Measurements from ENCODE around the gene PIK3C2G.

The PIK3C2G gene

DNA sequence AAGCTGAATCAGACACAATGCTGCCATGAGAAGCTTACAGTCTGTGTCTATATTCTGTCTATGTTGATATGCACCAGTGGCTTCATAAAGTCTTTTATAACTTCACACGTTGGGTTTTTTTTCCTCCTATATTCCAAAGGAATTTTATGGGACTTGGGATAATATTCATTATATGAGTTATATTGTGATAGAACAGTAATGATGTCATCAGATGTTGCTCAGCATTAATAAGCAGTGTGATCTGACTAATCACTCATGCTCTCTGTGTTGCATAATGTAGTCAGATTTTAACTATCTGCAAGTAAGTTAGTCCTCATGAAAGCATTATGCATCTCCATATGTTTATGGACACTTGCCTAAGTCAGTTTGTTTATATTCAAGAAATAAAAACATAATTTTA, 316.9 kb downstream of the PIK3C2G start:
- DNase-seq, result no peak

DNA sequence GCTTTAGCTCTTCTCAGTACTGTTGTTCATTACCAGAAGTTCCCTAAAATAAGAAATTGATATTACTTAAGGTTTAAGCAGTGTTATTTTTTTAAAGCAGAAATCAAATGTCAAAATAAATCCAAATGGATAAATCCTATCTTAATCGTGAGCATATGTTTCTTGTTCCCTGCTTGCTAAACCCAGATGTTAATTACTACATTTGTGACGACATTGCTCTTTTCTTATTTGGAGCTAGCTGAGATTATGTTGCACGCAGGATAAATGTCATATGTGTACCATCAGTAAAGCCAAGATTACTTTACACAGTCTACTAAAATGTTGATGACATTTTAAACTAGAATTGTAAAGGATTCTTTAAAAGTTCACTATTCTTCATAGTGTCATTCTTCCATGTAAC, 319.0 kb downstream of the PIK3C2G start:
- no peak for DNase-seq

DNA sequence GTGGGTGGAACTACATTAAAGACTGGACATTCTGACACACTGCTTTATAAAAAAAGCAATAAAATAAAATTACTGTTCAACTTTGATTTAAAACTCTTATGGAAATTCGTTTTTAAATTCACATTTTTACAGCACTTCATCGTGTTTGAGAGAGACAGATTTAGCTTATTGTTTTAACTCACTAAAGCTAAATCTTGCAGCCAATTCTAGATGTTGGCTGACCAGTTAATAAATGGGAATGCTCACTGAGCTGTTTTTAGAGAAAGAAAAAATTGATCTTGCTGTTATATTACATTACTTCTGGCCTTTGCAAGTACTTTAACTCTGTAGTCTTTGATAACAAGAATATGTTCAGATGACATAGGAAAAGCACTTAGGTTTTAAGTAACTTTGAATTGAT, 319.4 kb downstream of the PIK3C2G start:
- no peak for DNase-seq

DNA sequence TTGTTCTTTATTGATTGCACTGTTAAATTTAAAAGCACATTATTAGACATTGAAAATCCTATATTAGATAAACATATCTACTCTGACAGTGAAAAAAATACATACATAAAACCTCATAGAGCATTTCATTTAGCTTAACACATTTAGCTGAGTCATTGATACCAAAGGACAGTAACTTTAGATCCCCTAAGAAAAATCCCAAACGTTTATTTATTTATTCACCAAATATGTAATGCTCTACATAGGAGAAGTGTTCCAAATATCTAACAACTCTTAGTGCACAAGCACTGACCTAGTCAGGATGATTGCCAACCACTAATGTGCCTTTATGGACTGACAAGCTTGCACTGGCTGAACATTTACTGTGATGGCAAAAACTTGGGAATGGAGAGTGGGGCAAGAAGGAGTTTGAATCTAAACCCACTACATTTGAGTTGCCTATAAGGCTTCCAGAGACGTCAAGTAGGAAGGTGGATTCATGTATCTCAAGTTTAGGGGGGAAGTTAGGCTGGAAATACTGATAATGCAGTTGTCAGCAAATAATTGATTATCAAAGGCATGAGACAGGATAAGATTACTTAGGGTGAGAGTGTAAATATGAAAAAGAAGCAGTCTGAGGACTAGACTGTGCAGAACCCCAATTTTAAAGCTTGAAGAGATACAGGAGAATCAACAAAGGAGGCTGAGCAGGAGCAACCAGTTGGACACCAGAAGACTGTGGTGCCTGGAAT, 320.1 kb downstream of the PIK3C2G start:
- DNase-seq, result no peak

DNA sequence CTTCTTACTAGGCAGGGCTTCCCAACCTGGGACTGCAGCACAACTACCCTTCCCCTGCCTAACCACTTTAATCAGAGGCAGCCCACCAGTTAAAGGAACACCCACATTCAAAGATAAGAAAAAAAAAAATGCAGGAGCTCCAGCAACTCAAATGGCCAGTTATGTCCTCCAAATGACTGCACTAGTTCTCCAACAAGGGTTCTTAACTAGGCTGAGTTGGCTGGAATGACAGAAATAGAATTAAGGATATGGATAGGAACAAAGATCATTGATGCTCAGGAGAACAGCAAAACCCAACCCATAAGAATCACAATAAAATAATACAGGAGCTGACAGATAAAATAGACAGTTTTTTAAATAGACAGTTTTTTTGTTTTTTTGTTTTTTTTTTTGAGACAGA, 322.3 kb downstream of the PIK3C2G start:
- no peak for DNase-seq

DNA sequence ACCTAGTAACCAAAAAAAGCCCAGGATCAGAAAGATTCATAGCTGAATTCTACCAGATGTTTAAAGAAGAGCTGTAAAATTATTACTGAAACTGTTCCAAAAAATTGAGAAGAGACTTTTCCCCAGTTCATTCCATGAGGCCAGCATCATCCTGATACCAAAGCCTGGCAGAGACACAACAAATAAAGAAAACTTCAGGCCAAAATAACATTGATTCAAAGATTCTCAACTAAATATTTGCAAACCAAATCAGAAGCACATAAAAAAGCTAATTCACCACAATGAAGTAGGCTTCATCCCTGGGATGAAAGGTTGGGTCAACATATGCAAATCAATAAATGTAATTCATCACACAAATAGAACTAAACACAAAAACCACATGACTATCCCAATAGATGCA, 325.3 kb downstream of the PIK3C2G start:
- no peak for DNase-seq

DNA sequence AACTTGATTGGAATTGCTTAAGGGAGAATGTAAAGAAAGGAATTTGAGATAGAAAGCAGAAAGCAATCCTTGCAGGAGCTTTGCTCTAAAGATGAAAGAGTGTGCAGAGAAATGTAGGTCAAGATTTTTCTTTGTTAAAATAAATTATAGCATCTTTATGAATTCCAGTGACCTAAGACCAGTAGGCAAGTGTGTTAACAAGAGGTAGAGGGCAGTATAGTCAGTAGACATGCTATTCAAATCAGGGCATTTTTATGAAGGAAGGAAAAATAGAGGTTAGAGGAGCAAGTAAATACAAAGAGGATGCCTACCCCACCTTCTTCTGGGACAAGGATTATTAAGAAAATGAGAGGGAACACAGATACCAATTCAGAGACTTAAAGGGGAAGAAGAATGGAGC, 328.0 kb downstream of the PIK3C2G start:
- DNase-seq, result no peak

DNA sequence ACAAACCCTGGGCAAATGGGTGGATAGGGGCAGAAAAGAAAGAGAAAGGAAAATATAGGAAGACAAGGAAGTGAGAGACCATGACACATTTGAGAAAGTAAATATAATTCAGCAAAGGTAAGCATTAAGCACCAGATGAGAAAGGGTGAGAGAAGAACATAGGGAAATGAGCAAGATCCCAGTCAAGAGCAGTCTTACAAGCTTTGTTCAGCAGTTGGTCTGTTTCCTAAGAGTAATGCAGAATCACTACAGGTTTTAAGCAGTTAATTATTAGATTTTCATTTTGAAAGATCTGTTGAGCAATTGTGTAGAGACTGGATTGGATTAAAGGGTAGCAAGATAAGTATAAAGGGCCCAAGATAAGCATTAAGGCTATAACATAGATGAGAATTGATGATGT, 330.2 kb downstream of the PIK3C2G start:
- DNase-seq, result no peak

DNA sequence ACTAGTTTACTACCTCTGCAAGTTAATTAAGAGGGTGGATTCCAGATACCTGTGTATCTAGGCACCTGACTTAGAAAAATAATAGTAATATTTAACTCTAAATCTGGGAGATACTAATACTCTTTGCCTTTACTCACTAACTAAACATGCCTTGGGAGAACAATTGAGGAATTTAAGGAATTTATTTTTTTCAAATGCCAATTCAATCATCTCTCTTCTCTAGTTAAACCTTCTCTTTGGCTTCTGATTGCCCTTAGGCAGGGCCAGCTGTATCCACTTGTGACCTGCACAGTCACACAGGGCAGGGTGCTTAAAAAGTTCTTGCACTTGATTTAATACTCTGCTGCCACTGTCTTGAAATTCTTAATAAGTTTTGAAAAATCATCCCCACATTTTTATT, 334.1 kb downstream of the PIK3C2G start:
- DNase-seq, result no peak

DNA sequence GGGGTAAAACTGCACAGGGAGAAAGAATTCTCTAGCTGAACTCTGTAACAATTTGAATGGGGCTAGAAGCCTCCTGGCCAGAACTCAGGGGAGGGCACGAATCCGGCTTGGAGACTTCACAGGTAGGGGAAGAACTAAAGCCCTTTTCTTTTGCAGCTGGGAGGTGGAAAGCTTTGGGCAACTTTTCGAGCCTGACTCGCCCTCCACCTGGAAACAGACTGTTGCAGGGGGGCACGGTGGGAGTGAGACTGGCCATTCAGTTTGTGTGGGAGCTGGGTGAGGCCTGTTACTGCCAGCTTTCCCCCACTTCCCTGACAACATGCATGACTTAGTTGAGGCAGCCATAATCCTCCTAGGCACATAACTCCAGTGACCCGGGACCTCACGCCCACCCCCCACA, 340.6 kb downstream of the PIK3C2G start:
- no peak for DNase-seq

DNA sequence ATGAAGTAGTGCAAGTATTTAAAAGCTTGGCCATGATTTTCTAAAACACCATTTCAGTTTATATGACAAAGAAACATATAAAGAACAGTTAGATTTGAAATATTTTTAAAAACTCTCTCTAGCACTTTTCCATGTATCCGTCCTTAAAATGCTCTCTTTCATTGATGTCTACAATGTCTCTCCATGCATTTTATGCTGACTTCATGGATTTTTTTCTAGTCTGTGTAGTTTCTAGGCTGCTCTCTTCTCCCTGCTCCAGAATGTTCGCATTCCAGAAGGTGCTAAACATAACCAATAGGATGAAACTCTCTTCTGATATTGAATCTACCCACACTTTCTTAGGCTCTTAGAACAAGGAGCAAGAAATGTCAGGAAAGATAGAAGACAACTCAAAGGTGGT, 351.7 kb downstream of the PIK3C2G start:
- DNase-seq, result no peak

DNA sequence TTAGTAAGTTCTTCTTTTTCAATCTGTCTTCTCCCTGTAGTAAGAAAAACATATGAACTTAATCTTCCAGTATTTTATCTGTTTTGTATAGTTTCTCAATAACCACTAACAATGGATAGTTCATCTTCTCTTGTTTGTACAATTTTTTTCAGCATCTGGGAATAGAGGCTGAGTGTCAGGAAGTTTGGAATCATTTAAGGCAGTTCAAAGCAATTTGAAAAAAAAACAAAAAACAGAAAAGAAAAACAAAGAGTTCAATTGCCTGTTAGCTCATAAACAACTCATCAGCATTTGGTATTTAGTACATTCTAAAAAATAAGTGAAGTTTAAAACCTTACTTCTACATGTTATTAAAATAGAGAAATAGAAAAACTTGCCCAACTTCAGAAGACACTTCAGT, 359.7 kb downstream of the PIK3C2G start:
- DNase-seq, result no peak

DNA sequence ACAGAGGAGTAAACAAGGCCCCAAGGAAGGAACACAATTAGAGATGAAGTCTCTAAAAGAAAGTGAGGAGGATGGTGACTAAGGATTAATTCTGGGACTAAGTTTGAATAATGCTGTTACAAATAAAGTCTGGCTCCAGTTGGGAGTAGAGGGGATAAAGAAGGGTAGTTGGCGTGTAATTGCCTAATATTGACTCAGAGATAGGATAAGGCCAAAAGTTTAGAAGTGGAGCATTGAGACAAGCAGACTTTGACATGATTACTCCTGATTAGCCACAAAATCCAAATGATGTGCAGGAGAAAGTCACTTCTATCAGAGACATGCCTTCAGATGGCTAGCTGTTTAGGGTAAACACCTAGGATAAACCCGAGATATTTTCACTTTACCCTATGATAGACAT, 368.1 kb downstream of the PIK3C2G start:
- DNase-seq, result no peak

DNA sequence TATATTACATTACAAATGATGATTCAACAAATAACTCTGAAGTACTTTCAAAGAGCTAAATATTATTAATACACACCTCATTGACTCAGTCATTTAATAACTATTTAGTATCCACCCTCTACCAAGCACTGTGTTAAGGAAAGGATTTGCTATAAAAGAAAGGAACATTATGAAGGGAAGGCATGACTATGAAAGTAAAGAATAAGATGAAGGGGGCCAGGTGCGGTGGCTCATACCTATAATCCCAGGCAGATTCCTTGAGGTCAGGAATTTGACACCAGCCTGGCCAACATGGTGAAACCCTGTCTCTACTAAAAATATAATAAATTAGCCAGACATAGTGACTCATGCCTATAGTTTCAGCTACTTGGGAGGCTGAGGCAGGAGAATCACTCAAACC, 368.6 kb downstream of the PIK3C2G start:
- no peak for DNase-seq

DNA sequence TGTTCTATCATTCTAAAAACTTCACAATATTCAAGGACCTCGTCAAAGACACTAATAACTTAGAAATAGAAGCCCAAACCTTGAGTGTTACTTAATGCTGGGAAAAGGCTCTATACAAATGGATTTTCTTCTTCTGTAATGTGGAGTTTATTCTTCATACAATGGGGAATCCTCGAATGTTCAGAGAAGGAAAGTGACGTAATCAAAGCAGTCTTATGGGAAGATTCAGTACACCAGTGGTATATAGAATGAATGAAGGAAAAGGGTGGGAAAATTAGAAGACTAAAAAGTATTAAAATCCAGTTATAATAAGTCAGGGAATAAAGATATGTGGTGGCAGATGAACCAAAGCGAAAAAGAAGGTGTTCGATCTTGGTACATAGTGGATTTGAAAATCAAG, 370.0 kb downstream of the PIK3C2G start:
- DNase-seq, result no peak

DNA sequence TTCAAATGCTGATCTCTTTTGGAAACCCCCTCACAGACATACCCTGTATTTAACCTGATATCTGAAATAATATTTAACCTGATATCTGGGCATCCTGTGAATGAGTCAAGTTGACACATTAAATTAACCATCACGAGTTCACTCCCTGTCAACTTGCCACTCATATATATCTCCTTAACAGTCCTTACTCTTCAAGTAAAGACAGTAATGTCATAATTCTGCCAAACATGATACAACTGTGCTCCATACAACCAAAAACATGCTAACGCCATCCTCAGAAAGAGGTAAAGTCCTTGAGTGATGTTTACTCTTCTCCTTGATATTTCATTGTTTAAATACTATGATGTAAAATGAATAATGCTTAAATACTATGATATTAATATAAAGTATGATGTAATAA, 371.5 kb downstream of the PIK3C2G start:
- no peak for DNase-seq

DNA sequence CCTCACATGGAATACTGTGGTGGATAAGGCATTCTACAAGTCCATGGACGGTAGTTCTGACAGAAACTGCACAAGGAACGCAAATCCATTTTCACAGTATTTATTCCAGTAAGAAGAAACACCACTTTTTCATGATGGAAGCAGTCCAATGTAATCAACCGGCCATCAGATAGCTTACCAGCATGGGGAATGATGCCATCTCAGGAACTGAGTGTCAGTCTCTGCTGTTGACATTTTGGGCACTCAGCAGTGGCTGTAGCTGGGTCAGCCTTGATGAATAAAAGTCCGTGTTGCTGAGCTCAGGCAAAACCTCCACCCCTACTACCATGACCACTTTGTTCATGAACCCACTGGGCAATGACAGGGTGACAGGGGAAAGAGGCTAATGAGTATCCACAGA, 373.1 kb downstream of the PIK3C2G start:
- no peak for DNase-seq

DNA sequence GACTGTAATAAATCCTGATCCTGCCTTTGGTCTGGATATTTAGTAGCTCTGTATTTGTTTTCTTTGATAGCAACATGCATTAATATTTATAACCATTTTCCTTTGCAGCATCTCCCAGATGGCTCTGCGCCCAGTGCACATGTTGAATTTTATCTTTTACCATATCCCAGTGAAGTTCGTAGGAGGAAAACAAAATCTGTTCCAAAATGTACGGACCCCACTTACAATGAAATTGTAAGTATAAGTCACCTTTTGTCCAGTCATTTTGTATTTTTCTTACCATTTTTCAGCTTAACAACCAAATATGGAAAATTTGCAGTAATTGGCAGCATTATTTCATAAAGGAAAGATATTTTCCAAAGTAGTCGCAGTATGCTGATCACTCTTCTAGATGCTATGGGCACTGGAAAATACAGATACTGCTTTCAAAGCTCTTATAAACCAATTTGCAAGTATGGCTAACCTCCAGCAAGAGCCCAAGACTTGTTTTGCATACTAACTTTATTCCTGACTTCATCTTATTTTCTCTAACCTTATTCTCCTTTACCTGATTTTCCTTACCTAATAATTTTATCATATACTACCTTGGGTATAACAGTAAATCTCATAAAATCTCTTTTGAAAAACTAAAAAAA, 379.1 kb downstream of the PIK3C2G start:
- no peak for DNase-seq

DNA sequence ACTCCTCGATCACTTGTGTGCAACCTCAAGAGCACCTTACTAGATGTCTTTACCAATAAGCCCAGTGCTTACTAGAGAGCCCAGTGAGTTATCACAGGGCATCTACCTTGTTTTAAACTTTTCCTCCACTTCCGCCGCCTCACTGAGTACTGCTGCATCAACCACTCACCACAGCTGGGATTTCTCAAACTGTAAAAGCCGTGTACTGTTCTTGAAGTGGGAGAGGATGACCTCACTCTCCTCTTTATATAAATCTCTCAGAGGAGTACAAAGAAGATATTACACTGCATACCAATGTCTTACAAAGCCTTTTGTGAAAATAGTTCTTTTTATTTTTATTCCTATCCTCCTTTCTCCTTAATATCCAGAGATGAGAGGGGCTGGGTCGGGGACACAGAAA, 382.4 kb downstream of the PIK3C2G start:
- DNase-seq, result no peak

DNA sequence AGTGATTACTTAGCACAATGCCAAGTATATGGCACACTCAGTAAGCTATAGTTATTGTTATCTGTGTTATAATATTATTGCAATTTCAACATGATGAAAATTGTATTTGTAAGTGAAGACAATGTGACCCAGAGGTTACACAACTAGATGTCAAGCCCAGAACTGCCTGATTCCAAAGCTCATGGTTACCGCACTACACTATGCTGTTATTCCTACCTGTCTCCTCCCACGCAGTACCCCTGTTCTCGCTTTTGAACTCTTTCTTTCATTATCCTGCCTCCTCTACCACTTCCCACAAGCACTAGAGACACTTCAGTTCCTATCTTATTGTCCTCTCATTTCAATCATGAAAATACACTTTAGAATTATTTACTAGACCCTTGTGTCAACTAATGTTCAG, 383.2 kb downstream of the PIK3C2G start:
- DNase-seq, result no peak

DNA sequence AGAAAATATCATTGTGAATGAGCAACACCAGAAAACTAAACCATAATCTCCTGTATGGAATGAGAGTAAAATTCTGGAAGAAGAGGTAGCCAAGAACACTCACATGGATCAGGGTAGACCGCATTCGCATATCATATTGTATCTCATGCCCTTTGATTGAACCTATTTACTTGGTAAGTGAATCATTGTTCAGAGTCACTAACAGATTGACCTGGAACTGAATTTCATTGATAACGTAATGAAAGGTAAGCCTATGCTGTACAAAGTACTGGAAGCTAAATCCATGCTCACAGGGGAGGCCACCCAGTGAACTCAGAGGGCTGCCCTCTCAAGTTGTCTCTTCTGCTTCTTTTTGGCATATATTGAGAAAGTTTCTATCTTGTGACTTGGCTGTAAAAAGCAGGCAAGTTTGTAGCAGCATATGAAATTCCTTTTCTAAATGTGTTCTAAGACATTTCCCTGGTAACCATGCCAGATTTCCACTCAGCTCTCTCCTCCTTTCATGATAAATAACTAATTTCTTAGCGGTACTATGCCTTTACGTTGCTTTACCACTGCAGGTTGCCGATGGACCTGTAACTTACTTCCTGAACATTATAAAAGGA, 385.1 kb downstream of the PIK3C2G start:
- no peak for DNase-seq

DNA sequence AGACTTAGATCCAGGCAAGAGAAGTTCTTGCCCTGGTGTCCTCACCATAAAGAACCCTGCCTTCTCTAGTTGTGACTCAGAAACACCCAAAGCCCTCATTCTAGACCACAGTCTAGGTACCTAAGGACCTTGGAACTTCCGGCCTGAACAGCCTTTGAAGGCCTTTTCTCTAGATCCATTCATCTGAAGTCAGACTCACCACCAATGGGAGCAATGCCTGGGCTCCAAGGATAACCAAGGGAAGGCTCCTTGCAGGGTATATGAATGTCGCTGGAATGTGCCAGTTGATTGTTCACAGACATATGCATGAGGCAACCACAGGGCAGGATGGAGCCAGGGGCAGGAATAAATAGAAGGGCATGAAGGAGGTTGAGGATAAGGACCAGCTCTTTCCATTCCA, 390.2 kb downstream of the PIK3C2G start:
- DNase-seq, result no peak

DNA sequence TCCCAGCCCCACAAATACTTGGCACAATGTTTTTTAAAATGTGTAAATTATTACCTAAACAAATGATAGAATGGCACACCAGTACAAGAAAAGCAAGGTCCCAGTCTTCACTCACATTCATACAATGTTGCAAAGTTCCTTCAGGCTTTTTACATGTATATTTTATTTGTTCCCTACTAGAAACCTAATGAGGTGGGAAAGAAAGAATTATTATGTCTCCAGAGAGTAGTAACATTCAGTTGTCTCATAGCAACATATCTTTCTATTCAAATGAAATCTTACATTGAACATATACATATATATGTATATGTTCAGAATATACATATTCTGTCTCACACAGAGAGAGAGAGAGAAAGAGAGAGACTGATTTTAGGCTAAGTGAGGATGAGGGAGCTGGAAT, 391.3 kb downstream of the PIK3C2G start:
- DNase-seq, result no peak

DNA sequence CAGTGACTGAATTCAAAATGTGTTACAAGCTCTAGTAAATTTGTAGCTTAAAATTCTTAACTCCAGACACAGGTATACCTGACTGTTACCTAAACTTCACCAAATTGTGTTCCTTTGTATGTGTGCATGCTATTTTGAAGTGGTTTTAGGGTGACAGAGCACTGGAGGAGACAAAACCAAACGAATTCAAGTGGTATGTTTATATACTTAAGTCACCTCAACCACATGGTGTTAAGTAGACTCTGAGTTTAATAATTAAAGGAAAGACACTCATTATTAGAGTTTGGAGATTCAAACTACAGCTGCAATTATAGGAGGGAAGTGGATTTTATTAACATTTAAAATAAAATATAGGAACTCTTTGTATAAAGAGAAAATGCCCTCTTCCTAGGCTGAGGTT, 392.1 kb downstream of the PIK3C2G start:
- no peak for DNase-seq

DNA sequence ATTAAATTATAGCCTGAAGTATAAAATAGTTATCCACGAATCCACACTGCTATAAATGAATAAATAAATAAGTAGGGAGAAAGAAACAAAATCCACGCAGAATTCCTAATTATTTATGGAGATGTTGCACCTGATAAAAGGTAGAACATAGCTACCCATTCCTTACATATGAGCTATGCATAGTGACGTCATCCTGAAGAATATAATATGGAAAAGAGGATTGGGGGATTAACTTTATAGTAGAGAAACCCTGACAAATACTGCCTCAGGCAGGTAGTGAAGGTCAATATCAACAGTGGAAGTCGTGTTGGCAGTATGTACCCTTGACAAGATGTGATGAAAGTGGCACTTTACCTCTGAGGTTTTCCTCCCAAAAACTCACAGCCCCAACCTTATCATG, 394.0 kb downstream of the PIK3C2G start:
- no peak for DNase-seq
